ENCODE measurements around the gene ZAP70. TPM values are rescaled to one million over a fixed set of nuclear protein-coding genes. Genes with fewer than 3 reads are reported as not detected.
A peak's percentile ranks its signal among the peaks of the same experiment; 100 is the strongest.

Gene ZAP70
- total RNA-seq, 2 experiments from 2014 or later: 218 TPM

DNA sequence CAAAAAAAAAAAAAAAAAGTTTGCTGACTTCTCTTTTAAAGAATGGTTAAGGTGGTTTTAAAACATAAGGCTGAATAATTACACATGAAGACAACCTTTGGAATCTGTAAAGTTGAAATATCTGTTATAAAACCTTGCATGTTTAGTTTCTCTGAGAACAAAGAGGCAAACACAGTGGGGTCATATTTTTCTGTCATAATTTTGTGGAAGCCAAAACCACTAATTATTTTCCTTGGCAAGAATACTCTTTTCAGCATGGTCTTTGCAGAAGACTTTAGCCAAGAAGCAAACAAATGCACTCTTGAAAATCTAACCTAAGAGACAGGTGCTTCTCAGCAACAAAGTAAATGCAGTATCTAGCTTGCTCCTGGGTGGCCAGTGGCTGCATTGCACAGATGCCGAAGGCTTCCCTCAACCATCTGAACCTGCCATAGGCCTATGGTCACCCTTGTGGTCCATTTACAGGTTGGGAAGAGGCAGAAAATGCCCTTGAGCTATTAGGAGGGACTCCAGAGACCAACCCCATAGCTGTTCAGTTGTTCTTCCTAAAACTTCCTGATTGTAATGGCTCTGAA, 44.8 kb downstream of the ZAP70 start:
- POLR2A ChIA-PET: interaction anchor here (1.7 kb wide), 1 partner anchor 7 kb away, joined by 3 read pairs; no protein-coding TSS in a partner anchor
- H3K27me3 Mint-ChIP-seq: no peaks in the 10 kb centered on the region
- TF ChIP-seq, protein P1, sequence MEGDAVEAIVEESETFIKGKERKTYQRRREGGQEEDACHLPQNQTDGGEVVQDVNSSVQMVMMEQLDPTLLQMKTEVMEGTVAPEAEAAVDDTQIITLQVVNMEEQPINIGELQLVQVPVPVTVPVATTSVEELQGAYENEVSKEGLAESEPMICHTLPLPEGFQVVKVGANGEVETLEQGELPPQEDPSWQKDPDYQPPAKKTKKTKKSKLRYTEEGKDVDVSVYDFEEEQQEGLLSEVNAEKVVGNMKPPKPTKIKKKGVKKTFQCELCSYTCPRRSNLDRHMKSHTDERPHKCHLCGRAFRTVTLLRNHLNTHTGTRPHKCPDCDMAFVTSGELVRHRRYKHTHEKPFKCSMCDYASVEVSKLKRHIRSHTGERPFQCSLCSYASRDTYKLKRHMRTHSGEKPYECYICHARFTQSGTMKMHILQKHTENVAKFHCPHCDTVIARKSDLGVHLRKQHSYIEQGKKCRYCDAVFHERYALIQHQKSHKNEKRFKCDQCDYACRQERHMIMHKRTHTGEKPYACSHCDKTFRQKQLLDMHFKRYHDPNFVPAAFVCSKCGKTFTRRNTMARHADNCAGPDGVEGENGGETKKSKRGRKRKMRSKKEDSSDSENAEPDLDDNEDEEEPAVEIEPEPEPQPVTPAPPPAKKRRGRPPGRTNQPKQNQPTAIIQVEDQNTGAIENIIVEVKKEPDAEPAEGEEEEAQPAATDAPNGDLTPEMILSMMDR (IDR thresholded peaks at IDR 0.05): no peak
- no peak overlapping the region for H3K27ac Mint-ChIP-seq
- H3K36me3 Mint-ChIP-seq (ENCODE audit: low read depth): peaks cover 23% of the 10 kb centered on the region
- H3K9me3 Mint-ChIP-seq: no peaks in the 10 kb centered on the region
- CTCF ChIA-PET: interaction anchor here (1.9 kb wide), 1 partner anchor 10 kb away, joined by 7 read pairs; no protein-coding TSS in a partner anchor
- DNase-seq (no peak), ATAC-seq (no peak)
- intact Hi-C loops (cut with micrococcal nuclease): no loop called here
- no peak overlapping the region for H3K4me3 Mint-ChIP-seq
- peaks cover 27% of the 10 kb centered on the region for H3K4me1 Mint-ChIP-seq (ENCODE audit: low read depth)

DNA sequence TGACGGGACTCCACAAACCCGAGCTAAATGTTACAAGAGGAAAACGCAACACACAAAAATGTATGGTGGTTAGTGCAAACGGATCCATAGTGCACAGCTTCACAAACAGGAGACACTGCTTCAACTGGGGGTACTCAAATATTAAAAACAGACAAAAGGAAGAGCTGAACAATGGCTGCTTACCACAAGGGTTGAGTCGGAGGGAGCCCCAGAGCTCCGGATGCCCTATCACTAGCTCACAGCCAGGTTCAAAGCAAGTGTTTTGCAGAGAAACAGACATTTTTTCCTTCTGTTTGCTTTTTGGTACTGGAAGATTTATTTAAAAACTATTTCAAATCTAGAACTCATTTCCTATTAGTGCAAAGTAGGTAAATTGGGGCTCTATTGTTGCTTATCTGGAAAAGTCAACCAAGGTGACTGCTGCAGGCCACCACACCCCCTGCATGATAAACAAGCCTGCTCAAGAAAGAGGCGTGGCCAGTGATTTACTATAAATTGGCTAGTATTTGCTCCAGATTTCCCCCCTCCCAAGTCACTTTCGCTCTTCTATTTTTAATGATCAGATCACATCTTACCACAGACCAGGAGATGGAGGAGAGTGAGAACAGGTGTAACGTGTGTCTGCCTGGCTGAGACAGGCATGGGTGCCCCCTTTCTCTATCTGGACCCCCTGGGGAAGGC, 46.5 kb downstream of the ZAP70 start:
- intact Hi-C loops (cut with micrococcal nuclease): no loop called here
- peaks cover 28% of the 10 kb centered on the region for H3K4me1 Mint-ChIP-seq (ENCODE audit: low read depth)
- TF ChIP-seq, protein P1 (IDR thresholded peaks at IDR 0.05): no peak
- ChIA-PET POLR2A (interaction anchor here (1.7 kb wide), 1 partner anchor 9 kb away, joined by 3 read pairs; no protein-coding TSS in a partner anchor), CTCF (interaction anchor here (0.8 to 1.3 kb wide), 3 partner anchors 12 to 169 kb away, joined by 3 to 5 read pairs (median 4); no protein-coding TSS in a partner anchor)
- H3K9me3 Mint-ChIP-seq: no peaks in the 10 kb centered on the region
- no peaks in the 10 kb centered on the region for H3K27me3 Mint-ChIP-seq
- H3K27ac Mint-ChIP-seq: peak overlapping the region; percentile 85
- H3K36me3 Mint-ChIP-seq (ENCODE audit: low read depth): peaks cover 26% of the 10 kb centered on the region
- no peak for ATAC-seq
- H3K4me3 Mint-ChIP-seq: no peak overlapping the region
- DNase-seq: no peak

DNA sequence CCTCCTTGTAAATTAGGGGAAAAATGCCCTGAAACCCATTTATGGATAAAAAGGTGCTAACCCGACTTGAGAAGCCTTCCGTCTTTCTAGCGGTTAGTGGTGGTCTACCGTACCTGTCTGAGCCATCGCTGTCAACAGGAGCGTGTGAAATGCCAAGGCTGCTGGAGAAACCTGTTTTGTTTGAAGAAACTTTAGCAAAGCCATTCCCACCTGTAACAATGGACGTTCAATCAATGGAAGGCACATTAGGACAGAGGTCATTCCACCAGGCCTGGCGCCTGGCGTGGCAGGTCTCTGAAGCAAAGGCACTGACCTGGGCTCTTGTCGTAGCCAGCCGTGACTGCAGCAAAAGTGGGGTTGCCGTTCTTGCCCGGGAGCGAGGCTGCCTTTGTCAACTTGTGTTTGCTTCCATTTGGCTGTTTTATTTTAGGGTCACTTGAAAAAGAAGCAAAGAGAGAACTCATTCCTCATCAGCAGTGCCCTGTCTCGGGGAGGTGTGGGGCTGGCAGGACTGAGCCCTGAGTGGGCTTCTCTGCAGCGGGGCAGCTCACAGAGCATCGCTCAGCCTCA, 47.2 kb downstream of the ZAP70 start:
- H3K27me3 Mint-ChIP-seq: no peaks in the 10 kb centered on the region
- DNase-seq: no peak
- ChIA-PET POLR2A (no interaction called here), CTCF (no interaction called here)
- H3K9me3 Mint-ChIP-seq: no peaks in the 10 kb centered on the region
- ATAC-seq: peak; percentile 27
- TF ChIP-seq, protein P1 (IDR thresholded peaks at IDR 0.05): no peak
- H3K4me3 Mint-ChIP-seq: peak overlapping the region; percentile 55
- H3K4me1 Mint-ChIP-seq (ENCODE audit: low read depth): peaks cover 27% of the 10 kb centered on the region
- intact Hi-C loops (cut with micrococcal nuclease): no loop called here
- H3K27ac Mint-ChIP-seq: peak overlapping the region; percentile 85
- peaks cover 30% of the 10 kb centered on the region for H3K36me3 Mint-ChIP-seq (ENCODE audit: low read depth)

DNA sequence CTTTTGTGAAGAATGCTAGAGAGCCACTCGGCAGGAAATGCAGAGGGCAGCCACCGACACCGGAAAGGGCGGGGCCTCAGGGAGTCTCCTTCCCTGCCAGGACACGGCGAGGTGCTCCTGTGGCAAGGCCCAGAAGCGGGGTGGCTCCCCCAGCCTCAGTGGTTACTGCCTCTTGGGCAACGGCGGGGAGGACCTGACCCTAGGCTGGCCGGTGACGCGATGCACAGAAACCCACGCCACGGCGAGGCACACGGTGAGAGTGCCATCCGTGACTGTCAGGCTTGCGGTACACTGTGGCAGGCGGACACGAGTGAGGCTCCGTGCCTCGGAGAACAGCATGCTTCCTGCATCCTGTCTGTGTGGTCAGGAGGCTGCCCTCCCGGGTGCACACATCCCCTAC, 47.8 kb downstream of the ZAP70 start:
- Mint-ChIP-seq H3K27ac (peak overlapping the region; percentile 85), H3K36me3 (ENCODE audit: low read depth) (peaks cover 30% of the 10 kb centered on the region), H3K27me3 (no peaks in the 10 kb centered on the region), H3K9me3 (no peaks in the 10 kb centered on the region), H3K4me1 (ENCODE audit: low read depth) (peaks cover 27% of the 10 kb centered on the region), H3K4me3 (peak overlapping the region; percentile 55)
- TF ChIP-seq, protein P1 (IDR thresholded peaks at IDR 0.05): no peak
- intact Hi-C loops (cut with micrococcal nuclease): no loop called here
- CTCF ChIA-PET: interaction anchor here (1.3 kb wide), 1 partner anchor 13 kb away, joined by 4 read pairs; no protein-coding TSS in a partner anchor
- ATAC-seq (peak; percentile 83), DNase-seq (peak; percentile 67)
- POLR2A ChIA-PET: no interaction called here

Measured in activated CD8-positive, alpha-beta T cell treated with anti-CD3 and anti-CD28 coated beads for 36 hours (primary cell).